ENCODE results near the gene PTOV1. TPM values are rescaled to one million over a fixed set of nuclear protein-coding genes. Genes with fewer than 3 reads are reported as not detected.

PTOV1 gene
- total RNA-seq, 1 experiment from 2014 or later: 296 TPM

DNA sequence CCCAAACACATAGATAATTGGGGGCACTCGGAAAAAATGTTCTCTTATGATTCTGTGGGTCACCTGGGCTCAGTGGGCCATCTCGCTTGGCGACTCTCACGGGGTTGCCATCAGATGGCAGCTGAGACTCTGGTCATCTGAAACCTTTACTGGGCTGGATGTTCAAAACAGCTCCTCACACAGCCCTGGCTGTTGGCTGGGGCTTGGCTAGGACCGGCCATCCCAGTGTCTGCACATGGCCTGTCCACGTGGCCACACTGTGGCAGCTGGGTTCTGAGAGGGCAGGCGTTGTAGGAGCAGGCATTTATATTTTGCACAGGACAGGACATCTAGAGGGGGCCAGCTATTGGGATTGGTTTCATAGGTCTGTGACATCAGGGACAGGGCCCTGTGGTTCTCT is 17.4 kb upstream of the PTOV1 start:
- POLR2A ChIA-PET: no interaction called here
- CTCF ChIA-PET: no interaction called here

More for the DNA sequence above, 17.4 kb upstream of the PTOV1 start:
- H3K4me1 Mint-ChIP-seq: no peaks in the 10 kb centered on the region
- DNase-seq (ENCODE audit: low spot score): no peak
- no peak overlapping the region for H3K27ac Mint-ChIP-seq
- TF ChIP-seq MLX (CRISPR knock-in tag; IDR thresholded peaks at IDR 0.05) (no peak), E2F4 (CRISPR knock-in tag; IDR thresholded peaks at IDR 0.05; ENCODE audit: borderline replicate concordance, low read depth) (no peak), ZNF121 (CRISPR knock-in tag; IDR thresholded peaks at IDR 0.05) (no peak), JAZF1 (CRISPR knock-in tag; IDR thresholded peaks at IDR 0.05) (no peak), NR1H2 (CRISPR knock-in tag; IDR thresholded peaks at IDR 0.05) (no peak), AFF4 (CRISPR knock-in tag; IDR thresholded peaks at IDR 0.05; ENCODE audit: borderline replicate concordance) (no peak), RORB (CRISPR knock-in tag; IDR thresholded peaks at IDR 0.05) (no peak), E2F5 (CRISPR knock-in tag; IDR thresholded peaks at IDR 0.05) (no peak), ARID4B (CRISPR knock-in tag; IDR thresholded peaks at IDR 0.05; ENCODE audit: borderline replicate concordance) (no peak), ZBTB21 (CRISPR knock-in tag; IDR thresholded peaks at IDR 0.05; ENCODE audit: borderline replicate concordance) (no peak), TP53 (CRISPR knock-in tag; IDR thresholded peaks at IDR 0.05) (no peak), NR3C1 (CRISPR knock-in tag; conservative IDR thresholded peaks at IDR 0.05; ENCODE audit: low read depth) (no peak), TEAD4 (CRISPR knock-in tag; IDR thresholded peaks at IDR 0.05) (no peak), CREB1 (CRISPR knock-in tag; IDR thresholded peaks at IDR 0.05) (no peak), CDX4 (CRISPR knock-in tag; IDR thresholded peaks at IDR 0.05; ENCODE audit: borderline replicate concordance) (no peak), SMAD4 (CRISPR knock-in tag; IDR thresholded peaks at IDR 0.05) (no peak), NFYB (CRISPR knock-in tag; conservative IDR thresholded peaks at IDR 0.05; ENCODE audit: low read depth) (no peak)
- TF ChIP-seq, protein P1, sequence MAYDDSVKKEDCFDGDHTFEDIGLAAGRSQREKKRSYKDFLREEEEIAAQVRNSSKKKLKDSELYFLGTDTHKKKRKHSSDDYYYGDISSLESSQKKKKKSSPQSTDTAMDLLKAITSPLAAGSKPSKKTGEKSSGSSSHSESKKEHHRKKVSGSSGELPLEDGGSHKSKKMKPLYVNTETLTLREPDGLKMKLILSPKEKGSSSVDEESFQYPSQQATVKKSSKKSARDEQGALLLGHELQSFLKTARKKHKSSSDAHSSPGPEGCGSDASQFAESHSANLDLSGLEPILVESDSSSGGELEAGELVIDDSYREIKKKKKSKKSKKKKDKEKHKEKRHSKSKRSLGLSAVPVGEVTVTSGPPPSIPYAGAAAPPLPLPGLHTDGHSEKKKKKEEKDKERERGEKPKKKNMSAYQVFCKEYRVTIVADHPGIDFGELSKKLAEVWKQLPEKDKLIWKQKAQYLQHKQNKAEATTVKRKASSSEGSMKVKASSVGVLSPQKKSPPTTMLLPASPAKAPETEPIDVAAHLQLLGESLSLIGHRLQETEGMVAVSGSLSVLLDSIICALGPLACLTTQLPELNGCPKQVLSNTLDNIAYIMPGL (CRISPR knock-in tag; IDR thresholded peaks at IDR 0.05): no peak
- no peak for ATAC-seq
- peaks cover 36% of the 10 kb centered on the region for H3K36me3 Mint-ChIP-seq
- H3K9me3 Mint-ChIP-seq: no peaks in the 10 kb centered on the region
- H3K27me3 Mint-ChIP-seq (ENCODE audit: low read depth): no peaks in the 10 kb centered on the region
- no peak overlapping the region for H3K4me3 Mint-ChIP-seq

Data from WTC11 (cell line).